Activated CD4-positive, CD25-positive, alpha-beta regulatory T cell (primary cell): ENCODE results near the gene DYSF.
"Not testable (repeated sequence)": the region's sequence is repeated elsewhere in the genome, so short reads cannot be mapped to it uniquely, and the experiment has no call there.

Source experiments
- DNase-seq, 4 experiments: peaks; one replicate each; lab custom pipeline; 2025; lab: John Stamatoyannopoulos, UW

The DYSF gene

GRCh38 chr2:71453404-71454220 lies at the start of gene DYSF:
TSS of gene DYSF (plus strand) at chr2:71453561.
- no peak for DNase-seq

GRCh38 chr2:71409611-71410010 lies 43.8 kb upstream of the DYSF start:
- DNase-seq: no peak

GRCh38 chr2:71410696-71411095 lies 42.7 kb upstream of the DYSF start:
- no peak for DNase-seq

- DNase-seq: not testable (repeated sequence)
Measured at GRCh38 chr2:71416866-71417265, 36.5 kb upstream of the DYSF start.

- DNase-seq: no peak
Measured at GRCh38 chr2:71417300-71418202, 35.8 kb upstream of the DYSF start.

- DNase-seq: no peak
Measured at GRCh38 chr2:71419145-71419544, 34.2 kb upstream of the DYSF start.

- DNase-seq: no peak
Measured at GRCh38 chr2:71419976-71420375, 33.4 kb upstream of the DYSF start.

GRCh38 chr2:71422786-71423185 lies 30.6 kb upstream of the DYSF start:
- DNase-seq: no peak

- DNase-seq: no peak
Measured at GRCh38 chr2:71423817-71424420, 29.4 kb upstream of the DYSF start.

- no peak for DNase-seq
Measured at GRCh38 chr2:71426721-71427120, 26.6 kb upstream of the DYSF start.

GRCh38 chr2:71428472-71429383 lies 24.6 kb upstream of the DYSF start:
- no peak for DNase-seq

- not testable (repeated sequence) for DNase-seq
Measured at GRCh38 chr2:71445142-71445541, 8.2 kb upstream of the DYSF start.

GRCh38 chr2:71446505-71446904 lies 6.9 kb upstream of the DYSF start:
- no peak for DNase-seq

- no peak for DNase-seq
Measured at GRCh38 chr2:71449343-71449742, 4.0 kb upstream of the DYSF start.

- DNase-seq: no peak
Measured at GRCh38 chr2:71451705-71452104, 1.7 kb upstream of the DYSF start.

- DNase-seq: no peak
Measured at GRCh38 chr2:71452565-71452964, 796 bp upstream of the DYSF start.

GRCh38 chr2:71454221-71455010 lies 1.1 kb downstream of the DYSF start:
- DNase-seq: no peak

- no peak for DNase-seq
Measured at GRCh38 chr2:71455011-71455740, 1.8 kb downstream of the DYSF start.

GRCh38 chr2:71455741-71456569 lies 2.6 kb downstream of the DYSF start:
- DNase-seq: no peak
